ENCODE measurements around the gene CD244.
A peak's percentile ranks its signal among the peaks of the same experiment; 100 is the strongest.
"Not testable (repeated sequence)": the region's sequence is repeated elsewhere in the genome, so short reads cannot be mapped to it uniquely, and the experiment has no call there.

The CD244 gene

GRCh38 chr1:160877221-160877620, 14.5 kb upstream of the CD244 start:
- DNase-seq, result peak in 1 of 2 donors; percentile 66

GRCh38 chr1:160876311-160876710, 13.6 kb upstream of the CD244 start:
- DNase-seq, result no peak

- not testable (repeated sequence) for DNase-seq
Measured at GRCh38 chr1:160875591-160875990, 12.9 kb upstream of the CD244 start.

- DNase-seq, result no peak
Measured at GRCh38 chr1:160874935-160875334, 12.2 kb upstream of the CD244 start.

GRCh38 chr1:160868141-160868540, 5.5 kb upstream of the CD244 start:
- peak in 1 of 2 donors; percentile 59 for DNase-seq

- not testable (repeated sequence) for DNase-seq
Measured at GRCh38 chr1:160867651-160868050, 5.0 kb upstream of the CD244 start.

GRCh38 chr1:160866695-160867260, 4.1 kb upstream of the CD244 start:
- DNase-seq, result no peak

- DNase-seq, result no peak
Measured at GRCh38 chr1:160866001-160866694, 3.5 kb upstream of the CD244 start.

- no peak for DNase-seq
Measured at GRCh38 chr1:160865337-160865736, 2.6 kb upstream of the CD244 start.

GRCh38 chr1:160864173-160864572, 1.5 kb upstream of the CD244 start:
- no peak for DNase-seq

GRCh38 chr1:160863774-160864131, 1.1 kb upstream of the CD244 start:
- peak in 1 of 2 donors; percentile 11 for DNase-seq

- no peak for DNase-seq
Measured at GRCh38 chr1:160863061-160863773, 530 bp upstream of the CD244 start.

GRCh38 chr1:160860840-160861505, 1.7 kb downstream of the CD244 start:
- DNase-seq, result no peak

GRCh38 chr1:160859166-160859565, 3.5 kb downstream of the CD244 start:
- DNase-seq, result no peak

- DNase-seq, result no peak
Measured at GRCh38 chr1:160858507-160858906, 4.2 kb downstream of the CD244 start.

- DNase-seq, result no peak
Measured at GRCh38 chr1:160858097-160858496, 4.6 kb downstream of the CD244 start.

GRCh38 chr1:160855181-160855981, 7.3 kb downstream of the CD244 start:
- DNase-seq, result peak in 1 of 2 donors; percentile 59

GRCh38 chr1:160853754-160854153, 8.9 kb downstream of the CD244 start:
- DNase-seq, result no peak

- DNase-seq, result no peak
Measured at GRCh38 chr1:160853014-160853413, 9.7 kb downstream of the CD244 start.

- DNase-seq, result no peak
Measured at GRCh38 chr1:160850993-160851392, 11.7 kb downstream of the CD244 start.

GRCh38 chr1:160850541-160850940, 12.1 kb downstream of the CD244 start:
- no peak for DNase-seq

GRCh38 chr1:160846281-160846680, 16.4 kb downstream of the CD244 start:
- no peak for DNase-seq
